CD14-positive monocyte (primary cell): ENCODE results near the gene CERK. TPM values are rescaled to one million over a fixed set of nuclear protein-coding genes. Genes with fewer than 3 reads are reported as not detected.

Experiments used
- DNase-seq, 3 donors: peaks; one replicate each; pipeline ENCODE4 v3.0.0-alpha.2; 2011 to 2022
- H2AFZ ChIP-seq: 2 replicates; pipeline ENCODE4 v1.6.0; 2012; ENCODE audit warnings: mild to moderate bottlenecking, low read depth, low read length, inconsistent platforms; ENCODE audit not compliant: insufficient read depth, poor library complexity, severe bottlenecking
- H3K27ac ChIP-seq, 2 donors: 1 replicate in 1 of 2; 2 replicates in 1 of 2; pipeline ENCODE4 v1.5.1; 2012 to 2013; ENCODE audit warnings: low read length in 2 of 2, control low read depth in 1 of 2, inconsistent platforms in 1 of 2, low read depth in 1 of 2, mild to moderate bottlenecking in 1 of 2
- H3K27me3 ChIP-seq, 2 donors: one replicate each; pipeline versions ENCODE4 v1.6.0 to v1.6.1; 2011 to 2013; ENCODE audit warnings: low read length in 2 of 2; ENCODE audit not compliant: control insufficient read depth in 2 of 2, insufficient read depth in 2 of 2
- H3K36me3 ChIP-seq, 2 donors: replicated peaks in 1 of 2; 1 replicate in 1 of 2; 2 replicates in 1 of 2; pipeline versions ENCODE4 v1.5.1 to v1.6.1; 2012 to 2013; ENCODE audit warnings: low read length in 2 of 2, control low read depth in 1 of 2, inconsistent platforms in 1 of 2, mild to moderate bottlenecking in 1 of 2; ENCODE audit not compliant: insufficient read depth in 2 of 2, control insufficient read depth in 1 of 2
- H3K4me1 ChIP-seq, 2 donors: 1 replicate in 1 of 2; 2 replicates in 1 of 2; pipeline versions ENCODE4 v1.5.1 to v1.6.1; 2012 to 2013; ENCODE audit warnings: low read length in 2 of 2, control low read depth in 1 of 2, inconsistent platforms in 1 of 2, mild to moderate bottlenecking in 1 of 2, moderate library complexity in 1 of 2; ENCODE audit not compliant: insufficient read depth in 2 of 2, control insufficient read depth in 1 of 2
- H3K4me2 ChIP-seq: replicated peaks from 2 replicates; pipeline ENCODE3; 2012; ENCODE audit warnings: low read length, moderate library complexity, mild to moderate bottlenecking; ENCODE audit not compliant: poor library complexity, severe bottlenecking; ENCODE audit errors: extremely low read depth
- H3K4me3 ChIP-seq, 3 experiments: fragments of 200-600 bp in 1 of 3; sonication (generic) in 1 of 3; replicated peaks in 1 of 3; 1 replicate in 2 of 3; 2 replicates in 1 of 3; pipeline ENCODE4 v1.5.1; 2011 to 2013; ENCODE audit warnings: low read length in 3 of 3, mild to moderate bottlenecking in 3 of 3, control low read depth in 2 of 3, low read depth in 2 of 3, inconsistent platforms in 1 of 3, moderate library complexity in 1 of 3
- H3K79me2 ChIP-seq: 2 replicates; pipeline ENCODE4 v1.6.0; 2012; ENCODE audit warnings: mild to moderate bottlenecking, control low read depth, inconsistent platforms, low read length, moderate library complexity; ENCODE audit not compliant: insufficient read depth
- H3K9ac ChIP-seq: 2 replicates; pipeline ENCODE4 v1.6.0; 2017; ENCODE audit warnings: low read length, mild to moderate bottlenecking; ENCODE audit not compliant: insufficient read depth, poor library complexity, severe bottlenecking
- H3K9me3 ChIP-seq, 2 donors: replicated peaks in 1 of 2; 1 replicate in 1 of 2; 2 replicates in 1 of 2; pipeline versions ENCODE4 v1.5.1 to v1.6.1; 2012 to 2013; ENCODE audit warnings: low read length in 2 of 2, control low read depth in 1 of 2; ENCODE audit not compliant: control insufficient read depth in 1 of 2, insufficient read depth in 1 of 2
- H4K20me1 ChIP-seq: 2 replicates; pipeline ENCODE4 v1.6.0; 2012; ENCODE audit warnings: mild to moderate bottlenecking, low read length, control low read depth, moderate library complexity; ENCODE audit not compliant: insufficient read depth
- H3K27ac Mint-ChIP-seq, 7 donors: one replicate each; pipeline ENCODE4 v1.8.0; 2020; ENCODE audit warnings: mild to moderate bottlenecking in 7 of 7, mixed read lengths in 7 of 7, moderate library complexity in 6 of 7, inconsistent platforms in 2 of 7
- H3K27me3 Mint-ChIP-seq, 3 donors: one replicate each; pipeline ENCODE4 v1.8.0; 2021 to 2022; ENCODE audit warnings: low read depth in 3 of 3, mild to moderate bottlenecking in 3 of 3, mixed read lengths in 3 of 3, moderate library complexity in 3 of 3, inconsistent platforms in 1 of 3
- H3K36me3 Mint-ChIP-seq, 2 donors: one replicate each; pipeline ENCODE4 v1.8.0; 2020; ENCODE audit warnings: mixed read lengths in 2 of 2, inconsistent platforms in 1 of 2, mild to moderate bottlenecking in 1 of 2
- H3K4me1 Mint-ChIP-seq: one replicate; pipeline ENCODE4 v1.8.0; 2020; ENCODE audit warnings: mild to moderate bottlenecking, mixed read lengths
- H3K4me3 Mint-ChIP-seq, 2 donors: one replicate each; pipeline ENCODE4 v1.8.0; 2020; ENCODE audit warnings: mild to moderate bottlenecking in 2 of 2, mixed read lengths in 2 of 2, moderate library complexity in 1 of 2
- H3K9me3 Mint-ChIP-seq, 7 donors: one replicate each; pipeline ENCODE4 v1.8.0; 2020 to 2022; ENCODE audit warnings: mixed read lengths in 7 of 7, mild to moderate bottlenecking in 6 of 7, moderate library complexity in 6 of 7, inconsistent platforms in 2 of 7
- CTCF ChIP-seq: fragments of 200-600 bp; IDR thresholded peaks from one replicate; pipeline ENCODE4 v1.8.0; 2022; ENCODE audit warnings: antibody characterized with exemption, mild to moderate bottlenecking
- WGBS: methylation state at CpG from one replicate; pipeline ENCODE4 v1.1.5; 2013; ENCODE audit warnings: missing lambda C conversion rate; ENCODE audit not compliant: insufficient coverage; 5-methylcytosine and 5-hydroxymethylcytosine counted together
- intact Hi-C, 2 donors: fragments of 100-400 bp; cut with micrococcal nuclease; formaldehyde crosslinking; loops; one replicate each; pipeline versions ENCODE4 v1.15.0 to v1.15.1; 2023
- polyA plus RNA-seq, 3 donors: library from polyadenylated mRNA; depleted of rRNA in 1 of 3; unstranded in 2 of 3; stranded (reverse) in 1 of 3; fragments of 300-500 nt in 2 of 3; fragments of >200 nt in 1 of 3; fragmentation: Illumina TruSeq in 2 of 3; gene quantifications; 1 replicate in 2 of 3; 2 replicates in 1 of 3; pipeline ENCODE4 v1.2.3, GENCODE V29; 2012 to 2021

CERK gene
- polyA plus RNA-seq, 3 donors = 22.4 to 40.2 (median 24.5) TPM

GRCh38 chr22:46739094-46739870 is 1.2 kb upstream of the CERK start:
- peak; percentile 41 to 79 (median 67) for DNase-seq
- H3K27me3 ChIP-seq = no peaks in the 10 kb centered on the region
- peaks cover 0 to 8% of the 10 kb centered on the region in 2 donors for H3K9me3 ChIP-seq
- Mint-ChIP-seq H3K27me3 (peaks cover 0 to 4% (median 2%) of the 10 kb centered on the region in 3 donors), H3K4me1 (peaks cover 48% of the 10 kb centered on the region), H3K4me3 (peak overlapping the region; percentile 79 to 91), H3K36me3 (peaks cover 8 to 15% of the 10 kb centered on the region in 2 donors), H3K9me3 (peaks cover 6 to 9% (median 7%) of the 10 kb centered on the region in 7 donors), H3K27ac (peak overlapping the region; percentile 78 to 91 (median 85))
- peaks cover 47 to 53% of the 10 kb centered on the region in 2 donors for H3K4me1 ChIP-seq
- H3K79me2 ChIP-seq = peaks cover 41% of the 10 kb centered on the region
- intact Hi-C loops = loop anchor here (2.0 to 10.0 kb wide), 4 partner anchors 16 to 144 kb away; no protein-coding TSS in a partner anchor
- H4K20me1 ChIP-seq = peaks cover 29% of the 10 kb centered on the region
- H3K27ac ChIP-seq = peak overlapping the region; percentile 44 to 88
- 56% methylated on average over 12 of the region's 20 CpGs for WGBS
- H3K36me3 ChIP-seq = no peaks in the 10 kb centered on the region
- peak overlapping the region; percentile 75 for H2AFZ ChIP-seq
- H3K4me3 ChIP-seq = peak overlapping the region; percentile 45 to 87 (median 49)
- H3K9ac ChIP-seq = peak overlapping the region; percentile 94
- TF ChIP-seq CTCF = peak; percentile 58
- H3K4me2 ChIP-seq = peak overlapping the region; percentile 91

GRCh38 chr22:46738647-46739093 is 618 bp upstream of the CERK start:
- no peak for DNase-seq
- Histone ChIP-seq H3K27ac (peak overlapping the region; percentile 44 to 88), H3K9ac (peak overlapping the region; percentile 94), H4K20me1 (peaks cover 35% of the 10 kb centered on the region), H3K27me3 (no peaks in the 10 kb centered on the region), H3K9me3 (peaks cover 0 to 8% of the 10 kb centered on the region in 2 donors), H3K4me2 (peak overlapping the region; percentile 91), H3K4me3 (peak overlapping the region; percentile 45 to 87 (median 49)), H3K79me2 (peaks cover 47% of the 10 kb centered on the region), H3K36me3 (no peaks in the 10 kb centered on the region), H2AFZ (peak overlapping the region; percentile 75), H3K4me1 (peaks cover 48 to 56% of the 10 kb centered on the region in 2 donors)
- WGBS = 15% methylated on average over 20 of the region's 20 CpGs
- peak overlapping the region; percentile 79 to 91 for H3K4me3 Mint-ChIP-seq
- peaks cover 0 to 4% (median 2%) of the 10 kb centered on the region in 3 donors for H3K27me3 Mint-ChIP-seq
- H3K36me3 Mint-ChIP-seq = peaks cover 8 to 15% of the 10 kb centered on the region in 2 donors
- H3K9me3 Mint-ChIP-seq = peaks cover 6 to 9% (median 7%) of the 10 kb centered on the region in 7 donors
- H3K27ac Mint-ChIP-seq = peak overlapping the region; percentile 78 to 91 (median 85)
- intact Hi-C loops = loop anchor here (2.0 to 10.0 kb wide), 4 partner anchors 16 to 144 kb away; no protein-coding TSS in a partner anchor
- peaks cover 48% of the 10 kb centered on the region for H3K4me1 Mint-ChIP-seq
- TF ChIP-seq CTCF = no peak
